Stomach (tissue), 4 donors: ENCODE results near the gene HCN2.

Experiments used
- CTCF ChIP-seq, 7 experiments: fragments of 450-650 bp in 4 of 7; fragments of 200-600 bp in 3 of 7; sonication (generic) in 3 of 7; IDR thresholded peaks; one replicate each; pipeline ENCODE4 v1.5.1; 2016 to 2019; ENCODE audit warnings: antibody characterized with exemption in 7 of 7, control low read depth in 2 of 7, mild to moderate bottlenecking in 1 of 7
- EP300 ChIP-seq: sonication (generic); formaldehyde crosslinking; IDR thresholded peaks from one replicate; pipeline ENCODE4 v1.6.1; 2017; ENCODE audit warnings: antibody characterized with exemption
- POLR2A ChIP-seq, 4 donors: fragments of 450-650 bp; IDR thresholded peaks; one replicate each; pipeline ENCODE4 v1.6.1; 2016; ENCODE audit warnings: antibody characterized with exemption in 4 of 4, control low read depth in 2 of 4, mild to moderate bottlenecking in 1 of 4, moderate library complexity in 1 of 4
- POLR2AphosphoS5 ChIP-seq, 3 donors: sonication (generic); formaldehyde crosslinking; IDR thresholded peaks; one replicate each; pipeline ENCODE4 v1.6.1; 2016; ENCODE audit warnings: antibody characterized with exemption in 3 of 3

GRCh38 chr19:646779-647565 is 57.3 kb downstream of the HCN2 start:
- TF ChIP-seq CTCF (IDR thresholded peaks at IDR 0.05): no peak
- TF ChIP-seq POLR2A (IDR thresholded peaks at IDR 0.05): no peak
- no peak for TF ChIP-seq POLR2AphosphoS5 (IDR thresholded peaks at IDR 0.05)
- no peak for TF ChIP-seq EP300
